ENCODE measurements around the gene HIF3A.
A peak's percentile ranks its signal among the peaks of the same experiment; 100 is the strongest.
"Not testable (repeated sequence)": the region's sequence is repeated elsewhere in the genome, so short reads cannot be mapped to it uniquely, and the experiment has no call there.

The HIF3A gene

DNA sequence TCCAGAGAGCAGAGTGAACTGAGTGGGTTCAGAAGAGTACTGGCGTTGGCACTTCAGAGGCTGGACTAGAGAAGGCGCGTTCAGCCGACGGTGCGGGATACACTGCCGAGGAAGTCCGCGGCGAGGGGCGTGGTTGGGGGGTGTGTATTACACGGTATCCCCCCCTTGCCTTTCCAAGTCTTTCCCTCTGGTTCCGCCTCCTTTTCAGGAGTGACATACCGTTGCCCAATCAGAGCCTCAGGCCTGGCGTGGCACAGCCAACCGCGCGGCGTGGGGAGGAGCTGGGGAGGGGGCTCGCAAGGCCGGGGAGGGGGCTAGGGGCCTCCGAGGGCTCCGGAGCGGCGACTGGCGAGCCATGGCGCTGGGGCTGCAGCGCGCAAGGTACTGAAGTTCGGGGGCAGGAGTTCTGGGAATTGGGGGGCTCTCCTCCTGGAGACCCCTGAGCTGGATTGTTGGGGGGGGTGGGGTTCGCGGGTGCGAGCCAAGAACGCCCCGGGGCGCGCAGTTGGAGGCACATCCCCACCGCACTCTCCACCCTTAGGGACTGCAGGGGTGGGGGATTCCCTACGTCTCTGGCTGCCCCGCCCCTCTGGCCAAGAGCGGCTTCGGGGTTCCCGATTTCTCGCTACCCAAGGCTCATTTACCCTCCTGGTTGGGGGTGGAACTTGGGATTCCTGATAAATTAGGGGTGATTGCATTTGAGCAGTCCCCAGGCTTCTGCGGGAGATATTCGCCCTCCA lies at the start of gene HIF3A:
Gene HIF3A, plus strand, starts transcription at position 321 of the 740 bp plus-strand sequence. Its CDS starts 35 bp downstream, at position 356.
- DNase-seq (ENCODE audit: low read depth in 2 of 2) = peak in 1 of 2 experiments; percentile 35

GRCh38 chr19:46250076-46250735 lies 46.6 kb upstream of the HIF3A start:
- DNase-seq (ENCODE audit: low read depth in 2 of 2) = no peak

GRCh38 chr19:46251416-46251815 lies 45.4 kb upstream of the HIF3A start:
- no peak for DNase-seq (ENCODE audit: low read depth in 2 of 2)

DNA sequence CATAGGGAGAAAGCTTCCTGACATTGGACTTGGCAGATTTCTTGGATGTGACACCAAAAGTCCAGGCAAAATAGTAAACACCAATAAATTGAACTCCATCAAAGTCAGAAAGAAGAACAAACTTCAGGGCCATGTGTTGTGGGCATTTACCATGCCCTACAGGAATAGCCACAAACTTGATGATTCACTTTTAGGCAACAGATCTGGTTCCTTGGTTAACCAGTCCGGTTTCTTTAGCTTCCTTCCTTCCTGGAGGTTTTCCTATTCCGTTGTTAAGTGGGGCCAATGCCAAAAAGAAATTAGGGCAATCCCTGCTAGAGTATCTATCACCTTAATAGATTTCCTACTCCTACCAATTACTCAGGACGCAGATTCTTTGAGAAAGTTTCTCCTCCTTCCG lies 42.1 kb upstream of the HIF3A start:
- DNase-seq (ENCODE audit: low read depth in 2 of 2) = no peak

- no peak for DNase-seq (ENCODE audit: low read depth in 2 of 2)
Observed at GRCh38 chr19:46256855-46257254, 40.0 kb upstream of the HIF3A start.

GRCh38 chr19:46261501-46261900 lies 35.3 kb upstream of the HIF3A start:
- not testable (repeated sequence) for DNase-seq (ENCODE audit: low read depth in 2 of 2)

GRCh38 chr19:46262684-46263296 lies 34.1 kb upstream of the HIF3A start:
- not testable (repeated sequence) for DNase-seq (ENCODE audit: low read depth in 2 of 2)

- not testable (repeated sequence) for DNase-seq (ENCODE audit: low read depth in 2 of 2)
Observed at GRCh38 chr19:46264801-46265200, 32.0 kb upstream of the HIF3A start.

DNA sequence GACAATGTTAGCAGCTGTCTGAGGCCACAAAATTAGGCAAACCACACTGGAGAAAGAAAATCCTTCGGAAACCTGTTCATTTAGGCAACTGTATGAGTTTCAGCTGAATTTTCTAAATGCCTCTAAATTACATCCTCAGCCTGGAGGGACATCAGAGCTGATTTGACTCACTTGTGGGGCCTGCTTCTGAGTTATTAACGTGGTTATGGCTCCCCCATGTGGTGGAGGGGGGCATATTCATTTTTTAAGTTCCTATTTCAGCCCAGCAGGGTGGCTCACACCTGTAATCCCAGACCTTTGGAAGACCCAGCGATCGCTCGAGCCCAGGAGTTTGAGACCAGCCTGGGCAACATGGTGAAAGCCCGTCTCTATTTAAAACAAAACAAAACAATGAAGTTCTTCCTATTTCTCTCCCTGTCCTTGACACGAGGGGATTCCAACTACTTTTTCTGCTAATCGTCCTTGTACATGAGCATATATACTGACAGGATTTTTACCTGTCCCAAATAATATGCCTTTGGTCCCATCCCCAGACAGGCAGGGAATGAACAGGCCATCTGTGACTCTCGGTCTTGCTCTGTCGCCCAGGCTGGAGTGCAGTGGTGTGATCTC lies 31.5 kb upstream of the HIF3A start:
- peak; percentile 62 for DNase-seq (ENCODE audit: low read depth in 2 of 2)

DNA sequence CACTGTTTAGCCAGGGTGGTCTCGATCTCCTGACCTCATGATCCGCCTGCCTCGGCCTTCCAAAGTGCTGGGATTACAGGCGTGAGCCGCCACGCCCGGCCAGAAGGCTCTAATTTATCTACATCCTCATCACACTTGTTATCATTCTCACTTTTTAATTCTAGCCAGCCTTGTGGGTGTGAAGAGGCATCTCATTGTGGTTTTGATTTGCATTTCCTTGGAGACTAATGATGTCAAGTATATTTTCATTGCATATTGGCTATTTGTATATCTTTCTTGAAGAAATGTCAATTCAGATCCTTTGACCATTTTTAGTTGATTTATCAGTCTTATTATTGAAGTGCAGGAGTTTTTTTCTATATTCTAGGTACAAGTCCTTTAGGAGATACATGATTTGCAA lies 27.7 kb upstream of the HIF3A start:
- DNase-seq (ENCODE audit: low read depth in 2 of 2) = no peak

- no peak for DNase-seq (ENCODE audit: low read depth in 2 of 2)
Observed at GRCh38 chr19:46270521-46271256, 26.2 kb upstream of the HIF3A start.

GRCh38 chr19:46271481-46272197 lies 25.2 kb upstream of the HIF3A start:
- peak; percentile 34 to 40 for DNase-seq (ENCODE audit: low read depth in 2 of 2)

DNA sequence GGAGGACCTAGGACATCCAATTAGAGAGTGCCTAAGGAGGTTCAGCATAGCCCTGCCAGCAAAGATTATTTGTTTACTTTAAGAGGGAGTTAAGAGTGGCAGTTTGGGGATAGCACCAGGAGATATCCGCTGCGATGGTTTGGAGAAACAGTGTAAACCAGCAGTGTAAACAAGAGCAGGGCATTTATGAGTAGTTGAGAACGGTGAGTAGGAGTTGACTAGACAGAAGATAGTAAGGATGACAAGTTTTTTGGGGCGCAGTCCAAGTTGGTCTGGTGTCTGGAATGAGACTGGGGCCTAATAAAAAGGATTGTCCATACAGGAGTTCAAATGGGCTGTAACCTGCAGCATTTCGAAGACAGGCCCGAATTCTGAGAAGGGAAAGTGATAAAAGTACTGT lies 22.9 kb upstream of the HIF3A start:
- not testable (repeated sequence) for DNase-seq (ENCODE audit: low read depth in 2 of 2)

DNA sequence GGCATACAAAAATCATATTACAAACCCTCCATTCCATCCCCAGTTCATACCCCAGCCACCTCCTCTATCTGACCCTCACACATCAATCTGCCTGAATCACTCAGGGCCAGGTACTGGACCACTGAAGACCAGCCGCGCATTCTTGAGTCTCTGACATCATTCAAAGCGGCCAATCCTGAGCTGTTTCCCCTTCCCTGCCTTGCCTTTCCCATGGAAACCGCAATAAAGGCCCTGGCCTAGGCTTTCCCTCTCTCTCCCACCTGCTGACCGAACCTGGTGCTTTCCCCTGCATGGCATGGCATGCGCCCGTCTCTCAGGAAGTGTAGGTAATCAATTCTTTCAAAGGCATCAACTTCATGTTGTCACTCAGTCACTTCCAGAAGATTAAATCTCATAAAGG lies 17.7 kb upstream of the HIF3A start:
- no peak for DNase-seq (ENCODE audit: low read depth in 2 of 2)

DNA sequence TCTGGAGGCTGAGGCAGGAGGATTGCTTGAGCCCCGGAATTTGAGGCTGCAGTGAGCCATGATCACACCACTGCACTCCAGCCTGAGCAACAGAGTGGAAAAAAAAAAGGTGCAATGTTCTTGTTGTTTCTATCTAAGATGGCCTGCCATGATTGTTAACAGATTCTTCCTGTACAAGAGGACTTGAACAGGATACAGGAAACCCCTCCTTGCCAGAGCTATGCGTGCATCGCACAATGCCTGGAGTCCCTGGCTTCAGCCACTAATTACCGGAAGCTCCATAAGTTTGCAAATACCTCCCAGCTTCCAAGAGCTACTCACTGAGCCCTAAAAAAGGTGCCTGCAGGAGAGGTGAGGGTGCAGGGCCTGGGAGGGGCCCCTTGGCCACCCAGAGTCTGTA lies 13.1 kb upstream of the HIF3A start:
- no peak for DNase-seq (ENCODE audit: low read depth in 2 of 2)

DNA sequence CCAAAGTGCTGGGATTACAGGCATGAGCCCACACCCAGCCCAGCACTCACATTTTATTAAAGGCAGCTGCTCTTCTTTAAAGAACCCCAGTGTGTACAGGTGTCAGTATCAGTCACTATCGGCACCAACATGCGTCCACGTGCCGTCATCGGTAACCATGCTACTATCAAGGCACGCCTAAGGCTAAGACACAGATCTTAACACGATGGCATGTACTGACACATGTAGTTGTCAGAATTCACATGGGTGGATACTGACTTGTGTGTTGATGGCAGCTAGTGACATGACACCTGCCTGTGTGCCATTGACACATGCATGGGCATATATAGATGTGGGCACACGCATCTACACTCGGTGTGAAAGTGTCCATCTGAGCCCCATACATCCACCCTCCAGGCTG lies 12.2 kb upstream of the HIF3A start:
- no peak for DNase-seq (ENCODE audit: low read depth in 2 of 2)

DNA sequence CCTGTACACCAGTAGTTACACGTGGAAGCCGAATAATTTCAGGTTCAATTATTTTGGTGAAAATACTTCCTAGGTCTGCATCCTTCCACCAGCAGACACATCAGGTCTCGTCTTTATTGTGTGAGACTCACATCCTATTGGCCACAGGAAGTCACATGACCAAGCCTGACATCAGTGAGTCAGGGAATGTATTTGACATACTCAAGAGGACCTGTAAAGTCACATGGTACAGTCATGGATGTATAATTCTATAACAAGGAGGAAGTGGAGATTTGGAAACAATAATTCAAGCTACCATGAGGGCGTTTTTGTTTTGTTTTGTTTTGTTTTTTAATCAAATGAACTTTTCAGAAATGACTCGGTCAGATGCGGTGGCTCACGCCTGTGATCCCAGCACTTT lies 9.3 kb upstream of the HIF3A start:
- no peak for DNase-seq (ENCODE audit: low read depth in 2 of 2)

DNA sequence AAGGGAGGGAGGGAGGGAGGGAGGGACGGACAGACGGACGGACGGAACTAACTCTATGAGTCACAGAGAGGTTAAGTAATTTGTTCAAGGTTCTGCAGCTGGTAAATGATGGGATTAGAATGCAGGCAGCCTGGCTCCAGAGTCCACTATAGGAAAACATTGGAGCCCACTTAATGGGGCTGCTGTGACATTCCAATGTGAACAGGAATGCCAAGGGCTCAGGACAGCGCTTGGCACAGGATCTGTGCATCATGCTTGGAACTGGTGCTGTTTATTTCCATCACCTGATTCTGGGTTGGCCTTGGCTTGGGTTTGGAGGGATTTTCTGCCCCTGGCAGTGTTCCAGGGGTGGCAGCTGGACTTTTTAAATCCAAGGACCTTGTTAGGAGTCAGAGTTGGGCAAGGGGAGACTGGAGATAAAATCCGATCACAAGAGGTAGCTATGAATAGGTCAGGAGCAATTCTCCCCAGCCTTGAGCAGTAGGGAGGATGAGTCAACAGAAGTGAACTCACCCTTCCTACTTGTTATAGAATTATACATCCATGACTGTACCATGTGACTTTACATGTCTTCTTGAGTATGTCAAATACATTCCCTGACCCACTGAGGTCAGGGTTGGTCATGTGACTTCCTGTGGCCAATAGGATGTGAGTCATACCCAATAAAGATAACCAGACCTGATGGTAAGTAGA lies 7.8 kb upstream of the HIF3A start:
- DNase-seq (ENCODE audit: low read depth in 2 of 2) = peak; percentile 60 to 64

DNA sequence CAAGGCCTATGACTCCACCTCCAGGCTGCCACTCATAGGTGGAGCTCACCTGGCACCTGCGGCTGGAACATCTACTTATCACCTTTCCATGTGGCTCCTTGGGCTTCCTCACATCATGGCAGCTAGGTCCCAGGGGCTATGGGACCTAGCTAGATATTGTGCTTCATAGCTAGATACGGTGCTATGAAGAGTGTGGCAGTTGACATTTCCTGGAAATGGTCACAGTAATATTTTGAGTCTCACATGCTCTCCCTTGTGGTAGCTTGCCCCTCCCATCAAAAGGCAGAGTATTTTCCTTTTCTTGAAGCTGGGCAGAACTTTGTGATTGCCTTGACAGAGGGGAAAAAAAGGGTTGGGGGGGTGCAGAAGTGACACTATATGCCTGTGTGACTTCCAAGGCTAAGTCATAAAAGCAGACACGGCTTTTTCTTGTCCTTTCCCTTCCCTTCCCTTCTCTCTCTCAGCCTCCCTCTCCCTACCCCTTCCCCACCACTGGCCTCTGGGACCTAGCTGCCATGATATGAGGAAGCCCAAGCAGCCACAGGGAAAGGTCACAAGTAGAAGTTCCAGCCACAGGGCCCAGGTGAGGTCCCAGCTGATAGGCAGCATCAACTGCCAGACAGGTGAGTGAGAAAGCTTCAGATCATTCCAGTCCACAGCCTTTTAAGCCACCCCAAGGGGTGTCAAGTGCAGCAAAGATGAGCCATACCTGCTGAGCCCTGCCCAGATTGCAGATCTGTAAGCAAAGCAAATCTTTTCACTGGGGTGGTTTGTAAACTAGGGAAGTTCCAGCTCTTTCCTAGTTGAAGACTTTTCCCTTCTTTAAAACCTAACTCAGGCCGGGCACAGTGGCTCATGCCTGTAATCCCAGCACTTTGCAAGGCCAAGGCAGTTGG lies 6.9 kb upstream of the HIF3A start:
- DNase-seq (ENCODE audit: low read depth in 2 of 2) = no peak

Measured in fibroblast of skin of left quadriceps (primary cell).